Transverse colon (tissue), 4 donors: ENCODE measurements around the gene PLXNC1. TPM values are rescaled to one million over a fixed set of nuclear protein-coding genes. Genes with fewer than 3 reads are reported as not detected.
A peak's percentile ranks its signal among the peaks of the same experiment; 100 is the strongest.

ENCODE experiments used
- DNase-seq: peaks from one replicate; pipeline ENCODE4 v3.0.0-alpha.2; 2019
- H3K27ac ChIP-seq, 4 donors: fragments of 200-600 bp; sonication (generic); 2 replicates each; pipeline ENCODE4 v1.5.1; 2016 to 2018; ENCODE audit warnings: inconsistent platforms in 4 of 4
- H3K27me3 ChIP-seq: fragments of 200-600 bp; sonication (generic); 2 replicates; pipeline ENCODE4 v1.5.1; 2017; ENCODE audit warnings: inconsistent platforms
- H3K36me3 ChIP-seq, 4 donors: fragments of 200-600 bp; sonication (generic); 2 replicates each; pipeline ENCODE4 v1.5.1; 2017 to 2019; ENCODE audit warnings: inconsistent platforms in 4 of 4
- H3K4me1 ChIP-seq, 4 donors: fragments of 200-600 bp; sonication (generic); 2 replicates each; pipeline ENCODE4 v1.5.1; 2017 to 2020; ENCODE audit warnings: inconsistent platforms in 4 of 4
- H3K4me3 ChIP-seq, 4 donors: fragments of 200-600 bp; sonication (generic); 1 replicate in 1 of 4; 2 replicates in 3 of 4; pipeline versions ENCODE4 v1.5.1 to v1.6.1; 2017 to 2019; ENCODE audit warnings: inconsistent platforms in 4 of 4
- H3K9me3 ChIP-seq, 2 donors: fragments of 200-600 bp; sonication (generic); 2 replicates each; pipeline ENCODE4 v1.5.1; 2017 to 2019; ENCODE audit warnings: inconsistent platforms in 2 of 2
- CTCF ChIP-seq, 5 experiments: fragments of 200-600 bp in 3 of 5; fragments of 450-650 bp in 2 of 5; sonication (generic) in 3 of 5; IDR thresholded peaks; 1 replicate in 2 of 5; 2 replicates in 3 of 5; pipeline ENCODE4 v1.5.1; 2016 to 2017; ENCODE audit warnings: antibody characterized with exemption in 5 of 5, inconsistent platforms in 3 of 5, mild to moderate bottlenecking in 2 of 5, moderate library complexity in 1 of 5
- EP300 ChIP-seq: sonication (generic); formaldehyde crosslinking; IDR thresholded peaks from one replicate; pipeline ENCODE4 v1.6.1; 2017; ENCODE audit warnings: antibody characterized with exemption, low read depth
- POLR2A ChIP-seq: fragments of 450-650 bp; IDR thresholded peaks from one replicate; pipeline ENCODE4 v1.6.1; 2016; ENCODE audit warnings: antibody characterized with exemption, mild to moderate bottlenecking, moderate library complexity
- POLR2AphosphoS5 ChIP-seq, 3 donors: sonication (generic); formaldehyde crosslinking; IDR thresholded peaks; one replicate each; pipeline ENCODE4 v1.6.1; 2016; ENCODE audit warnings: antibody characterized with exemption in 3 of 3
- WGBS, 2 donors: methylation state at CpG; one replicate each; pipeline ENCODE4 v1.1.5; 2018; ENCODE audit warnings: low coverage in 1 of 2; 5-methylcytosine and 5-hydroxymethylcytosine counted together
- in situ Hi-C, 4 donors: fragments of 200-750 bp; cut with MboI; loops; one replicate each; pipeline versions ENCODE4 v1.15.0 to v1.15.1; 2017; ENCODE audit warnings: low sequenced_read_pairs in 3 of 4, low pct_ligation_motif_present in 1 of 4, low pct_unique_long_range_greater_than_20kb in 1 of 4
- intact Hi-C: fragments of 100-400 bp; cut with DNase I; formaldehyde crosslinking; loops from one replicate; pipeline ENCODE4 v1.15.1; 2023; ENCODE audit warnings: low total_unique reads
- total RNA-seq, 4 donors: library from RNA; depleted of rRNA; stranded (reverse); fragments of >200 nt; gene quantifications; one replicate each; pipeline ENCODE4 v1.1.0, GENCODE V29; 2016

The PLXNC1 gene
- total RNA-seq, 4 donors from 2014 or later, result 3.3 to 12.7 (median 6.8) TPM

GRCh38 chr12:94157981-94158411 is 9.6 kb downstream of the PLXNC1 start:
- TF ChIP-seq POLR2AphosphoS5 (IDR thresholded peaks at IDR 0.05) (no peak), EP300 (no peak), CTCF (IDR thresholded peaks at IDR 0.05) (no peak), POLR2A (no peak)
- Histone ChIP-seq H3K27ac (peak overlapping the region in 1 of 4 donors; percentile 34), H3K36me3 (no peaks in the 10 kb centered on the region), H3K4me1 (peaks cover 0 to 1% (median 0%) of the 10 kb centered on the region in 4 donors), H3K4me3 (no peak overlapping the region), H3K9me3 (no peaks in the 10 kb centered on the region), H3K27me3 (no peaks in the 10 kb centered on the region)
- 27 to 44% methylated on average over 6 of the region's 6 CpGs for WGBS, 2 donors
- DNase-seq, result peak; percentile 34
- intact Hi-C loops (no loop called here), in situ Hi-C loops (no loop called here)

- no peak for DNase-seq
- WGBS, 2 donors, result 88 to 97% methylated on average over 4 to 8 of the region's 8 CpGs
- intact Hi-C loops, result no loop called here
- Histone ChIP-seq H3K9me3 (no peaks in the 10 kb centered on the region), H3K4me3 (no peak overlapping the region), H3K36me3 (no peaks in the 10 kb centered on the region), H3K27ac (peak overlapping the region in 1 of 4 donors; percentile 34), H3K27me3 (no peaks in the 10 kb centered on the region), H3K4me1 (no peaks in the 10 kb centered on the region)
- TF ChIP-seq CTCF (IDR thresholded peaks at IDR 0.05) (no peak), POLR2AphosphoS5 (IDR thresholded peaks at IDR 0.05) (no peak), POLR2A (no peak), EP300 (no peak)
- in situ Hi-C loops, result no loop called here
Observed at GRCh38 chr12:94158666-94159065, 10.3 kb downstream of the PLXNC1 start.

- Histone ChIP-seq H3K9me3 (no peaks in the 10 kb centered on the region), H3K4me3 (no peak overlapping the region), H3K27ac (no peak overlapping the region), H3K36me3 (no peaks in the 10 kb centered on the region), H3K4me1 (no peaks in the 10 kb centered on the region), H3K27me3 (no peaks in the 10 kb centered on the region)
- WGBS, 2 donors, result 92% methylated on average over 3 of the region's 3 CpGs
- intact Hi-C loops (no loop called here), in situ Hi-C loops (no loop called here)
- TF ChIP-seq POLR2A (no peak), POLR2AphosphoS5 (IDR thresholded peaks at IDR 0.05) (no peak), EP300 (no peak), CTCF (IDR thresholded peaks at IDR 0.05) (no peak)
- DNase-seq, result no peak
Observed at GRCh38 chr12:94162108-94162507, 13.7 kb downstream of the PLXNC1 start.

- in situ Hi-C loops, result no loop called here
Observed at GRCh38 chr12:94163850-94164249, 15.5 kb downstream of the PLXNC1 start.

More at GRCh38 chr12:94163850-94164249, 15.5 kb downstream of the PLXNC1 start:
- H3K9me3 ChIP-seq, result no peaks in the 10 kb centered on the region
- no peak for TF ChIP-seq POLR2AphosphoS5 (IDR thresholded peaks at IDR 0.05)
- TF ChIP-seq CTCF (IDR thresholded peaks at IDR 0.05), result no peak
- TF ChIP-seq EP300, result no peak
- TF ChIP-seq POLR2A, result no peak
- H3K36me3 ChIP-seq, result no peaks in the 10 kb centered on the region
- intact Hi-C loops, result no loop called here
- WGBS, 2 donors, result 88% methylated on average over 2 of the region's 2 CpGs; no CpG with 5 or more reads in 1 of the 2 donors
- H3K4me3 ChIP-seq, result no peak overlapping the region
- no peak for DNase-seq
- H3K27ac ChIP-seq, result no peak overlapping the region
- no peaks in the 10 kb centered on the region for H3K4me1 ChIP-seq
- no peaks in the 10 kb centered on the region for H3K27me3 ChIP-seq
